Activated gamma-delta T cell (primary cell): ENCODE measurements around the gene MLN.

Source experiments
- DNase-seq: peaks from one replicate; lab custom pipeline; 2025; lab: John Stamatoyannopoulos, UW
- total RNA-seq, 2 donors: gene quantifications; one replicate each; lab custom pipeline; 2026; lab: John Stamatoyannopoulos, UW

MLN gene
- 0 reads per million in 2 donors for total RNA-seq

DNA sequence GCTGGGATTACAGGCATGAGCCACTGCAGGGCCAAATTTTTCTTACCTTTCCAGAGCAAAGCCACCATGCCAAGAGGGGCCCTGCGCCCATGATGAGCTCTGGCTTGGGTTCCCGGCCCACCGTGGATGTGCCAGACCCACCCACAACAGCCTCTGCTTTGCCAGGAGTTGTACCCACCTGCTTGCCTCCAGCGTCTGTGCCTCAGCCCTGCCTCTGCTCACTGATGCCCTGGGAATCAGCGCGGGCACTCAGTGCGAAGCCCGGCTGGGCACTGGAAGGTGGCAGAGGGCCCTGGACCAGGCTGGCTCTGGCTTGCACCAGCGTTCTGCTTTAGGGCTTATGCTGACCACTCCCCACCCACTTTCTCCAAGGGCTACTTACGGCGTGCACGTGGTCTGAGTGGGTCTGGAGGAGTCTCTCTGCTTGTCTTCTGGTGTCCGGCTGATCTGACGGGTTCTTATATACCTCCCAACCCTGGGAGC is at the start of gene MLN:
MLN (minus strand) TSS at position 433 of the 483 bp plus-strand sequence. CDS start 2,840 bp downstream, outside the sequence.
- no peak for DNase-seq

DNA sequence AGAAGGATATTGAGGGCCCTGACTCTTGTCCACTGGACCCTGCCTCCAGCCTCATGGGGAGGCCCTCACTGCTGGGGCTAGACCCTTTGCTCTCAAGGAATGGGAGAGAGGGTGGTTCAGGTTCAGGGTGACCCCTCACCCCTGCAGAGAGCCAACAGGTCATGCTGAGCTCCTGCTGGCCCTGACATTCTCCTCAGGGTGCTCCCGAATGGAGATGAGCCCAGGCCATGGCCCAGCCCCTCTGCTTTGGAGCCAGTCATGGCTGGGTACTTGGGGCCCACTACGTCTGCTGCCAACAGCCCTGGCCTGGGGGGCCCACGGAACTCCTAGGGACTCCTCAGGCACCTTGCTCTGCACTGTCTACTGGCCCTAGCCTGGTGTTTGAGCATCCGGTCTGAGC is 49.2 kb upstream of the MLN start:
- no peak for DNase-seq

DNA sequence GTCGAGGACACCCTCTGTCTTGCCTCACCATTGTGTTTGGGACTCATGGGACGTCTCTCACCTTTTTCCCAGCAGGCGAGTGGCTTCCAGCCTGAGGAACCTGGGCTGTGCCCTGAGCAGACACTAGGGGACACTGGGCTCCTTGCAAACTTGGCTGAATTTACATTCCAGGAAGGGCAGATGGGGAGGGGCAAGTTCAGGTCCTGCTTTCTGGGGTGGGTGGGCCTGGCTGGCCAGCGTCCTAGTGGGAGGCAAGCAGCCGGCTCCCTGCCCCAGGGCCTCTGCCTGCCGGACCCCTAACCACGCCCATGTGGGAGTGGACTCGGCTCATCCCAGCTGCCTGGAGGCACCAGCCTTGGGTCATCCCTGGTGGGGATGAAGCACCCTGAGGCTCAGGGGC is 48.2 kb upstream of the MLN start:
- DNase-seq, result no peak

- no peak for DNase-seq
These were observed 47.2 kb upstream of the MLN start for GRCh38 chr6:33850869-33851541.

DNA sequence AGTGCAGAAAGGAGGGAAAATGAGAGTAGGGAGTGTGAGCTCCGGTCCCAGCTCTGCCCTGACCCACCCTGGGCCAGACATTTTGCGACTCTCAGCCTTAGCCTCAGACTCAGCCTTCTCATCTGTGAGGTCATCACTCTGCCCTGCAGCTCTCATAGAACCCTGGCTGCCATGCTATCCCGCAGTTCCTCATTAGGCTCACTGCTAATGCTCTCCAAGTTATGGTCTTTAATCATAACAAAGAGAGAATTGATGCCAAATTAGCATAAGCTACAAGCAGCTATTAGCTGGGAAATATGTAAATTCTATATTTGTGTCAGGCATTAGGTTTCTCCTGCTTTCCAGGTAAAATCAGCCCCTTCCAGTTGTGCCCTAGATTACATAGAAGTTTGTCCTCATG is 46.5 kb upstream of the MLN start:
- DNase-seq, result no peak

GRCh38 chr6:33849500-33850075 is 45.8 kb upstream of the MLN start:
- no peak for DNase-seq

DNA sequence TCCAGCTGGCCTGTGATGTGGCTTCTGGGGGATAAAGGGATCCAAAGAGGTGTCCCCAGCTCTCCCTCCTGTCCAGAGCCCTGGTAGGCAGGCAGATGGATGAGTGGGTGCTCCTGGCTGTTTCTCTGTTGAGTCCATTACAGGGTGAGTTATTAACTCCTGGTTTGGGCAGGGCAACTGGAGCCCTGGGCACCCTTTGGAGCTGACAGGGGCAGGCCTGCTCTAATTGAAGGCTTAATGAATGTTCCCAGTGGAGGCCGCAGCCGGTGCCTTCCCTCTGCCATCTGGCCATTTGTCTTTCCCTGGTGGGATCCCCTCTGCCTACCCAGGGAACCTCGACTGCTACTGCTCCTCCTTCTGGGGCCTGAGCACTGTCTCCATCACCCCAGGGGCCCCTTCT is 44.7 kb upstream of the MLN start:
- no peak for DNase-seq

- no peak for DNase-seq
These were observed 44.1 kb upstream of the MLN start for GRCh38 chr6:33847867-33848266.

GRCh38 chr6:33847078-33847477 is 43.3 kb upstream of the MLN start:
- DNase-seq, result no peak

DNA sequence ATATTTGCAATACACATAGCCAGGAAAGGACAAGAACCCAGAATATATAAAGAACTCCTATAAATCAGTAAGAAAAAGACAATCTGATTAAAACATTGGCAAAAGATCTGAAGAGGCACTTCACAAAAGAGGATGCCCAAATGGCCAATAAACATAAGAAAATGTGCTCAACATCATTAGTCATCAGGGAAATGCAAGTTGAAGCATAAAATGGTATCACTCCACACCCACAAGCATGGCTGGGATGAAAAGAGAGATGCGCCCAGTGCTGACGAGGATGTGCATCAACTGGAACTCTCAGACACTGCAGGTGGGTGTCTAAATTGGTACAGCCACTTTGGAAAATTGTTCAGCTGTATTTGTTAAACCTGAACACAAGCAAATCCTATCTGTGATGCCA is 42.4 kb upstream of the MLN start:
- DNase-seq, result no peak

DNA sequence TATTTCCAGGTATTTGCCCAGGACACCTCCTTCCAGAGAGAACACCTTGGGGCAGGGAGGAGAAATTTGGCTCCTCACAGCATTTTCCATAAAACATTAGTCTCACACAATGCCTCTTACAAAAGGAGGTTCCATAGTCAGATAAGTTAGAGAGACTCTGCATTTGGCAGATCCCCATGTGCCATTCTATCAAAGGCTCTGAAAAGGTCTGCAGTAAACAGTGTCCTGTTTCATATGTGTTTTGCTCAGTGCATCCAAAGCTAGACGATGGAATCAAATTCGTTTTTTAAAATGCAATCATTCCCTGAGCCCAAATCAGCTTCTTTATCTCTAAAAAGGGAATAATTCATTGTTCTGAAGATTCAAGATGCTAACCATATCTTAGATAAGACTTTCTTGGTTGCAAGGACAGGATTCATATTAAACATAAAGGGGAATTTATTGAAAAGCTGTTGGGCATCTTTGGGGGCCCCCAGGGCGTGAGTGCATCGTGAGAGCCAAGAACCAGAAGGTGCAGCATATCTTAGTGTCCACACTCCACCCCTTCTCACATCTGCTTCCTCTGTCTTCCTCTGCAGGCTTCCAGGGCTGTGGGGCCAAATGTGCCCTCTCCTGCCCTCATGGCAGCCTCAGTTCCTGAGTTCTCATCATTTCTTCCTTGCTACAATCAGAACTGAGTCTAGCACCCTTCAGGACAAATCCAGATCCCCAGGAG is 41.4 kb upstream of the MLN start:
- DNase-seq, result no peak

DNA sequence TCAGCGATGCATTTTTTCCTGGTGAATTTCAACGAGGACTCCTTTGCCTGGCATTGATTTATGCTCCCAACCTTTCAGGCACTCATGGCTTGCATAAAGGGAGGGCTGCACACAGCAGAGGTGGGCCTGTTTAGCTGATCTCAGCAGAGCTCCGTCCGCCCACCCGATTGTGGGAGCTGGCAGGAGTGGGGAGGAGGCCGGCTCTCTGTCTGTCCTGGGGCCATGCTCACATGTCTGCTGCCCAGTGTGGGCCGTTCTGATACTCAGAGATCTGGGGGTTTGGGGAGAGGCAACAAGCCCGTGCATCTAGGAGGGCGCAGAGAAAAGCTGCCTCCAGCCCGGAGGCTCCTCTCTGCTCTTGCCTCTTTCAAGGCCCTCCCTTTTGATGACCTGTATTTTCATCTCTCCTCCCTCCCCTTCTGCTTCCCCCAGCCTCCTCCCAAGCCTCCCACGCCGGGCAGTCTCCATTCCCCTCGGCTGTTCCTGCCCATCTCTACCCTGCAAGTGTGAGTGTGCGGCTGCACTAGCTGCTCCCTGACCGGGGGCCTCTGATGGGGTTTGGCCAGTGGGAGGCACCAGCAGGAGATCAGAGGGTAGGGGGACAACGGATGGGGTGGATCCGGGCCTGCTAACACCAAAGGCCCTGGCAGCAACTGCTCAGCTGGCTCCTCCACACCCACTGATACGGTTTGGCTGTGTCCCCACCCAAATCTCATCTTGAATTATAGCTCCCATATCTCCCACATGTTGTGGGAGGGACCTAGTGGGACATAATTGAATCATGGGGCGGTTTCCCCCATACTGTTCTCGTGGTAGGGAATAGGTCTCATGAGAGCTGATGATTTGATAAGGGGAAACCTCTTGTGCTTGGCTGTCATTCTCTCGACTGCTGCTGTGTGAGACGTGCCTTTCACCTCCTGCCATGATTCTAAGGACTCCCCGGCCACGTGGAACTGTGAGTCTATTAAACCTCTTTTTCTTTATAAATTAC is 39.6 kb upstream of the MLN start:
- DNase-seq, result no peak

GRCh38 chr6:33841868-33842267 is 38.1 kb upstream of the MLN start:
- DNase-seq, result no peak

DNA sequence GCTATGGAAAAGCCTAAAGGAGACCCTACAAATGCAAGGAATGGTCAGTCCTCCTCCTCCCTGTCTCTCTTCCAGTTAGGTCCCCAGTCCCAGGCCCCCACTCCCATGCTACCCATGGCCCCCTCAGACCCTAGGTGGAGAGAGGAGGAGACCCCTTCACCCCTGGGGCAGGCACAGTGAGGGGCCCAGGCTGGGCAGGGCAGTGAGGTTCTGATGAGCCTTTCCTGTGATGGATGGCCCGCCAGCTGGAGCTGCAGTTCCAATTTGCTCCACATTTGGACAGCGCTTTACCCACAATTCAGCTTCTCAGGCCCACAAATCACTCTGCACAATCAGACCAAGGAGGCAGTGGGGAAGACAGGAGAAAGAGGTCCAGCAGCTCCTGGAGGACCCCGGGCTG is 37.3 kb upstream of the MLN start:
- DNase-seq, result no peak

DNA sequence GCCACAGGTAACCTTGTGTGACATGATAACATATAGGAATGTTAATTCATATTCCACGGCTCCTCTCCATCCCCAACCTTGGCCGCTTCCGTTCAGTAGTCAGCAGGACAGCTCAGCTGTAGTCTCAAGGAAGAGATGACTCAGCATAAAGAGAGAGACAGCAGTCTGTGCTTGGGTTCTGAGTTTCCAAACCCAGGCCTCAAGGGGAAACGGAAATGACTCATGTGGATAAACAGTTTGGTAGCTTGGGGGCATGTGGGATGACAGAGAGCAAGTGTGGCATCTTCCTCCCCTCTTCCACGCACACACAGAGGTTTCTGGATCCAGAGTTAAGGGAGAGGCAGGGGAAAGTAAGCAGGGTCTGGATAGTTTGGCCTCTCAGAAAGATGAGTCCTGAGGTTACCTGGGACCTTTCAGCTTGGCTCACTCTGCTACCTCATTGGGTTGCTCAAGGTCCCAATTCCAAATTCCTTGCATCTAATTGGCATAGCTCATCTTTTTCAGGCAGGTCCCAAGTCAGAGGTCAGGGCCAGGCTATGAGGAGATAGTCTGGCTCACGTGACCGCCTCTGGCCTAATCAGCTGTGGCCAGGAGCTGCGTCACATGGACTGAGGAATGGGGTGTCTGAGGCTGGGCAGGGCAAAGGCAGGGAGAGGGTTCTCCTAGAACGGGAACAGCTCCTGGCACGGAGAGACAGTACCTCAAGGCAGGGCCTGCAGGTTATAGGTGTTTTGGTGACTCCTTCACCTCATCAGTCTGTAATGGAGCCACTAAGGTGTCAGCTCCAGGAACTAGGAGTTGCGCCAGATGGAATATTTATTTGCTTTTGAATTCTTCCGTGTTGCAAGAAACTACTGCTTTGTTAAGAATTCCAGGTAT is 36.5 kb upstream of the MLN start:
- DNase-seq, result no peak

DNA sequence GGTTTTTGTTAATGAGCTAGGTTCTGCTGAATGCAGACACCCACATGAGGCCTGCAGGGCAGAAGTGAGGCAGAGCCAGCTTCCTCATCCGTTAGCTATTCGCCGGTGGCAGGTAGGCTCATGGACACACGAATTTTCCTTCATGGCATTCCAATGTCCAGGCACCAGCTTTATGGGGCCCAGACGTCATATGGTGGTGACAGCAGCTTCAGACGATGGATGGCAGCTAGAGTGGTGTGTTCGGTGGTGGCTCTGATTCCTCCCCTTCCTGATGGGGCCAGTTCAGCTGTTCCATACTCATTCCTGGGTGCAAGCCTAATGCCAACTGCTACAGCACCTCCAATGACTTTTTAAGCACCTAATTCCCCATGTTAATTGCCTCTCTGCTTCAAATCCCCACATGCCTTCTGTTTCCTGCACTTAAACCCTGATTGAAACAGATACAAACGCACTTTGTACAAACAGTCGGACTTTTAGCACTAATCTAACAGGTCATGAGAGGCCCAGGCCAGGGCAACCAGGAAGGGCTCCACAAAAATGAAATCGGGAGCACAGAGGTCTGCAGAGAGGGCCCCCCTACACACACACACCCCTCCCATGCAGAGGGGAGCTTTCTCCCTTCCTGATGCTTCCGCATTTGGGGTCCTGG is 35.7 kb upstream of the MLN start:
- DNase-seq, result no peak

DNA sequence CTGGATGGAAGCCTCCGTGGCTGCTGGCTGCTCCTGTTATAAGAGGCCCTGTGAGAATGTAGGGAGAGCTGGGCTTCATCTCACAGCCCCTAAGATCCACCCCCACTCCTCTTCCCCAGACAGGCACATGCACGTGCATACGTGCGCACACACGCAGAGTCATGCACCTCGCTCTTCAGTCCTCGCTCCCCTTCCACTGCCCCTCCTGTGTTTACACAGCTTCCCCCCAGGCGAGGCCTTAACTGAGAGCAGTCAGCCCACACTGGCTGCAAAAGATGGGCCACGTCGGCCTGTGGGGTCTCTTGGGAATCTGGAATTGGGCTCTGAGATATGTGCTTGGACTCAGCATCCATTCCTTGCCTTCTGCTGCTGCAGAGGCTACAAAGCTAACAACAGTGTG is 35.2 kb upstream of the MLN start:
- no peak for DNase-seq

DNA sequence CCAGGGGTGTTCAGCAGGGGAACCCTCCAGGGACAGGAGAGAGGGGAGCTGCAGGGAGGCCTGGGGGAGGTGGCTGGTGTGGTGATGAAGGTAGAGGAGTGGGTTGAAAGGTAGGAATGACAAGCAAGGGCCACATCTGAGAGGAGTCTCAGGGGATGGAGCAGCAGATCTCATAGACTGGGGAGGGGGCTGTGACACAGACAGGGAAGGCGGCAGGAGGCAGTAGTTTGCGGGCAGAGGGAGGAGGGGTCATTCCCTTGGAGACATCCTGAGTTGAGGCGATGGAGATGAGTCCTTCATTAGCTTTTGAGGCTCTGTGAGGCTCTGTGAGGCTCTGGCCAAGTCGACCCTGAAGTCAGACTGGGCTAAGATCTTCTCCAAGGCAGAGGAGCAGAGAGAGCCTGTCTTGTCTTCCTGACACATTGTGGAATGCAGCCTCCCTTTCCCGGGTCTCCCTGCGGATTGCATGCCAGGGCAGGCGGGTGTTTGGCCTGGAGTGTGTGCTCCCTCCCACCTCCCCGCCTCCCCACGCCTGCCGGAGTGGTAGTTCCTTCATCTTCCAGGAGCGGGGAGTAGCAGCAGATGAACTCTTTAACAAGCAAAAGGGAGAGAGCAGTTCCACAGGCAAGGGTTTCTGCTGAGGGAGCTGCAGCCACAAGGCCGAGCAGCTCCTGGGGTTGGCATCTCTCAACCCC is 34.3 kb upstream of the MLN start:
- DNase-seq, result no peak

GRCh38 chr6:33836806-33837469 is 33.1 kb upstream of the MLN start:
- no peak for DNase-seq
